Measurements from ENCODE around the gene BRD1.

- no peak for TF ChIP-seq CTCF (IDR thresholded peaks at IDR 0.05)
- no peak for TF ChIP-seq POLR2A (IDR thresholded peaks at IDR 0.05)
Observed at GRCh38 chr22:49761836-49762235, 65.8 kb downstream of the BRD1 start.
